COR-L47 (cell line): Measurements from ENCODE around the gene SRSF9.
"Not testable (repeated sequence)": the region's sequence is repeated elsewhere in the genome, so short reads cannot be mapped to it uniquely, and the experiment has no call there.

ENCODE experiments used
- DNase-seq: peaks from one replicate; lab custom pipeline; 2025; lab: John Stamatoyannopoulos, UW

Gene SRSF9

GRCh38 chr12:120447992-120448391 lies 21.6 kb downstream of the SRSF9 start:
- no peak for DNase-seq

- not testable (repeated sequence) for DNase-seq
Observed at GRCh38 chr12:120446844-120447178, 22.7 kb downstream of the SRSF9 start.

- DNase-seq: peak; percentile 65
Observed at GRCh38 chr12:120445911-120446843, 23.4 kb downstream of the SRSF9 start, which contains the start of the genes GATC and TRIAP1. Gene GATC, plus strand, starts transcription at chr12:120446444. Its CDS starts 37 bp downstream, at chr12:120446481. Gene TRIAP1, minus strand, starts transcription at chr12:120446384. Its CDS starts 12 bp downstream, at chr12:120446372.

DNA sequence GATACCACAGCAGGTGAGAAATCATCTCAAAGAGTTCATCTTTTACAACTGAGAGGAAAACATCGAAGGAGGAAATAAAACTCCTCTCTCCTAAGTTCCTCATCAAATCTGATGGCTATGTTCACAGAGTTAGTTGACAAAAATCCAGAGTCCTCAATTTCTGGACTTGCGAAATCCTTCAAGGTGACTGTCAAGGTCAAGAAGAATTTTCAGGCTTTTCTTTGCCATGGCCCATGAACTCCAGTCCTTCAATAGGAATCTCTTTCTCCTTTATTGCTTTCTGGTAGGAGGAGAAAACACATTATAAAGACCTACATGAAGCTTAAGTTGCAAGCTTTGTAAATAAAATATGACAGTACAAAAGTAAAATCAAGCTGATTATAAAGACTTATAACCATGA lies 24.9 kb downstream of the SRSF9 start:
- no peak for DNase-seq

GRCh38 chr12:120439646-120440247 lies 29.8 kb downstream of the SRSF9 start:
- peak; percentile 71 for DNase-seq

- no peak for DNase-seq
Observed at GRCh38 chr12:120438495-120439198, 30.9 kb downstream of the SRSF9 start.

- DNase-seq: peak; percentile 99
Observed at GRCh38 chr12:120437735-120438494, 31.6 kb downstream of the SRSF9 start, which contains the start of gene COX6A1. Gene COX6A1, plus strand, starts transcription at chr12:120438113. Its CDS starts 14 bp downstream, at chr12:120438127.

DNA sequence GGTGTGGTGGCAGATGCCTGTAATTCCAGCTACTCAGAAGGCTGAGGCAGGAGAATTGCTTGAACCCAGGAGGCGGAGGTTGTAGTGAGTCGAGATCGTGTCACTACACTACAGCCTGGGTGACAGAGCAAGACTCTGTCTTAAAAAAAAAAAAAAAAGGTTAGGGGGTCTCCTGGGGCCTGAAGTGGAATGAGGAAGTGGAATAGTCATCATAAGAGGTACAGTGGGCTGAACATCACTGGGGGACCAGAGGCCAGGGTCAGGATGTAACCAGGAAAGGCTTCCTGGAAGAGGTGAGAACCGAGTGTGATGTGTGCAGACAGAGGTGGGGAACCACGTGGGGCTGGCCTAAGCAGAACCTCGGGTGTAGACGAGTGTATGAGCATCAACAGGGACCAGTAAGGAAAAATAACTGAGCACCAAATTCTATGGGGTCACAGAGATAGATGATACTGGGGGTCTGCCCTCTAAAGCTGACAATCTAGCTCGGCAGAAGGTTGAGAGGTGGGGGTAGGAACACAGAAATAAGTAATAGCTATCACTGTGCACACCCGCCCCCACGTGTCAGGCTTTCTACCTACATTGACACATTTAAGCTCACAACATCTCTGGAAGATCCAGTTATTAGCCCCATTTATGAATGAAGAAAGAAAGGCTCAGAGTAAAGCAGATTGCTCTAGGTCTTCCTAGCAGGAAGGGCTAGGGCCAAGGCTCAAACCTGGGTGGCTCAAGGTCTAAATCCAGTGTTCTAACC lies 36.6 kb downstream of the SRSF9 start:
- no peak for DNase-seq

DNA sequence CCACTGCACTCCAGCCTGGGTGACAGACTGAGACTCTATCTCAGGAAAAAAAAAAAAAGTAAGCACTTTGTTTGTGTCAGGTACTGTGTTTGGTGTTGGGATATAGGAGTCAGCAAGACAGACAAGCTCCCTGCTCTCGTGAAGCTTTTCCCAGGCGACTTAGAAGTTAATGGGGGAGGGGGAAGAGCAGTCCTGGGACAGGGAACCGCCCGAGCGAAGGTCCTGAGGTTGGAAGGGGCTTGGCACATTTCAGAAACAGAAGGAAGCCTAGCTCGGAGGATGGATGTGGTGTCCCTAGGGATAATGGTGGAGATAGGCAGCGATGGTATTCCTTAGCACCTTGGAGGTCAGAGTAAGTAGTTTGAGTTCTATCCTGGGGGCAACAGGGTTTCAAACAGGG lies 40.2 kb downstream of the SRSF9 start:
- DNase-seq: no peak

DNA sequence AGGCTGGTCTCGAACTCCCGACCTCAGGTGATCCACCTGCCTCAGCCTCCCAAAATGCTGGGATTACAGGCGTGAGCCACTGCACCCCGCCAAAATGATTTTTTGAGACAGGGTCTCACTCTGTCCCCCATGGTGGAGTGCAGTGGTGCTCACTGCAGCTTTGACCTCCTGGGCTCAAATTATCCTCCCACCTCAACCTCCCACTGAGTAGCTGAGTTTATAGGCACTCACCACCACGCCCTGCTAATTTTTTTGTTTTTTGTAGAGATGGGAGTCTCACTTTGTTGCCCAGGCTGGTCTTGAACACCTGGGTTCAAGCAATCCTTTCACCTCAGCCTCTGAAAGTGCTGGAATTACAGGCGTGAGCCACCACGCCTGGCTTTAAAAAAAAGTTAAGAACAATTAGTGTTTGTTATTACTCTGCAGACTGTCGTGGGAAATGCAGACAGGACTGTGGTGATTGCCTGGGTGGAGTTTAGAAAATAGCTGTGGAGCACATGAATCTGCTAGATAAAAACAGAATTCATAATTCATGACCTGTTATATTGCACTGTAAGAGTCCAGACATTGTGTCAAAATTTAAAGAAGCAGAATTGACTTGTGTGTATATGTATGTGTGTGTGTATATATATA lies 40.8 kb downstream of the SRSF9 start:
- DNase-seq: no peak

DNA sequence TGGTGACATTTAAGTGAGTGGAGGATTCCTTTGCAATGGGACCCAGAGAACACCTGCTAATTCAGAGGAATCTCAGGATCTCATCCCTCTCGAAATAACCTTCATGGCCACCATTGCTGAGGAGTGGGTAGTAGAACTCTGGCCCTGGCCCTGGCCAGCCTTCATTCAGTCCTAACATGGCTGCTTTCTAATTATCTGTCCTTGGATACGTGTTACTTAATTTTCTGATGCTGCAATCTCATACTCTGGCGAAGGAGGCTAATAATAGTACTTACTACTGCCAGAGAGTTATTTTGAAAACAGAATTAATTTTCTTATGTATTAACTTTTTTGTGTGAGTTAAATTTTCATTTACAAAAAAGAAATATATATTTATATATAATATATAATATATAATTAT lies 43.8 kb downstream of the SRSF9 start:
- no peak for DNase-seq

DNA sequence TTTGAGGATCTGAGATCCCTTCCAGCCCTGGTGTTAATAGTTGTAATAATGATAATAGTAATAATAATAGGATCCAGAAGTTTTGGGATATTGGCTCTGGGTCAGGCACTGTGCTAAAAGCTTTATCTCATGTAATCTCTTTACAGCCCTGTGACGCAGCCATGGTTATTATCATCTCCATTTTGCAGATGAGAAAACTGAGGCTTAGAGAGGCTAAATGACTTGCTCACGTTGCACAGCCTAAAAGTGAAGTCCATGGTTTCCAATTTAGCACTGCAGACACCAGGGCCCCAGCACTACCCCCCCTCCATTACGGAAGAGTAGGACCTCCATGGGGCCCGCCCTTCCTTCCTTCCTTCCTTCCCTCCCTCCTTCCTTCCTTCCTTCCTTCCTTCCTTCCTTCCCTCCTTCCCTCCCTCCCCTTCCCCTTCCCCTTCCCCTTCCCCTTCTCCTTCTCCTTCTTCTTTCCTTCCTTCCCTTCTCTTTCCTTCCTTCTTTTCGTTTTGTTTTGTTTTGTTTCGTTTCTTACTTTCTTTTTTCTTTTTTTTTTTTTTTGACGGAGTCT lies 46.6 kb downstream of the SRSF9 start:
- DNase-seq: no peak

DNA sequence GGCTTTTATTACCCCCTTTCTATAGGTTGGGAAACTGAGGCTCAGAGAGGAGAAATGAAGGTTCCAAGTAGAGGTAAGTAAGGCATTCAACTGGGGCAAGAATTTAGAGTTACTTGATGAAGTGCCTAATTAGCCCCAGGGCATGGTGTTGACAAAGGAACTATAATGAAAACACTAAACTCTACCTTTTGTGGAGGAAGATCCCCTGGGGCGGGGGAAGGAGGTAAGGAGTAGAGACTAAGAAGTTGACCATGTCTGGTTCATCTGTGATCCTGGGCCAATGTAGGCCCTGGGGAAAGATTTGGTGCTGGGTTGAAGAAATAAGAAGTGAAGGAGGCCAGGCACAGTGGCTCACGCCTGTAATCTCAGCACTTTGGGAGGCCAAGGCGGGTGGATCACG lies 47.8 kb downstream of the SRSF9 start:
- DNase-seq: no peak

DNA sequence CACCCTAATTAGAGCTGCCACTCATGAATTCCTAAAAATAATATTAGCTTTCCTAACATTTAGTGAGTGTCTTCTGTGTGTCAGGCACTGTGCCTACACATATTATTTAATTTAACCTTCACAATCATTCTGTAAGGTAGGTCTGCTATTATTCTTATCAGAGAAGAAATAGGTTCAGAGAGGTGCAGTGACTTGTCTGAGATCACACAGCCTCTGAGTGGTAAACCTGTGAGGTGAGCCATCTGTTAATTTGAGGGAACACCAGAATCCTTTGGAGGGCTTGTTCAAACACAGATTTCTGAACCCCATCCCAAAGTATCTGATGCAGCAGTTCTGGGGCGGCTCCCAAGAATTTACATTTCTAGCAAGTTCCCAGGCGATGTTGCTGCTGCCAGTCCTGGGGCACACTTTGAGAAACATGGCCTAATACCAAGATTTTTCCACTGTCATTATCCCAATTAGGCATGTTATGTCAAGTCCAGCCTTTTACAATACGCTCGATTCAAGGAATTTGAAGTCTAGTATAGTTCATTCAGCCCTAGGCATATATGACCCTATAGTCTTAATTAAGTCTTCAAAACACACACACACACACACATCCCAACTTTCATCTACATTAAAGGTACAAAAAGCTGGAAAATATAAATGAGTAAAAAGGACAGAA lies 51.5 kb downstream of the SRSF9 start:
- no peak for DNase-seq

GRCh38 chr12:120416490-120417216 lies 52.9 kb downstream of the SRSF9 start:
- DNase-seq: no peak

GRCh38 chr12:120413901-120414695 lies 55.5 kb downstream of the SRSF9 start:
- no peak for DNase-seq

GRCh38 chr12:120412421-120412820 lies 57.1 kb downstream of the SRSF9 start:
- no peak for DNase-seq
